ENCODE results near the gene GRIP2.

GRIP2 gene

GRCh38 chr3:14483286-14483685 is 56.9 kb downstream of the GRIP2 start:
- DNase-seq (ENCODE audit: low spot score), result no peak

GRCh38 chr3:14482271-14482721 is 57.8 kb downstream of the GRIP2 start:
- no peak for DNase-seq (ENCODE audit: low spot score)

DNA sequence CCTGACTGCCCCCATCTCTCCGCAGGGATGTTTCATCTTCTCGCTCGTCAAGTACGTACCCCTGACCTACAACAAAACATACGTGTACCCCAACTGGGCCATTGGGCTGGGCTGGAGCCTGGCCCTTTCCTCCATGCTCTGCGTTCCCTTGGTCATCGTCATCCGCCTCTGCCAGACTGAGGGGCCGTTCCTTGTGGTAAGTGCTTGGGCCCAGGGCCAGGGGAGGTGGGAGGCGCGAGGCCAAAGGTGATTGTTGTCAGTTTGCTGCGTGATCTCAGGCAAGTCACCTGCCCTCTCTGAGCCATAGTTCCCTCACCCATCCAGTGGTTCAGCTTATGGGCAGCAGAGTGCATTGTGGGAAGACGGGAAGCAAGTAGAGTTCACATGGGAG is 58.5 kb downstream of the GRIP2 start:
- no peak for DNase-seq (ENCODE audit: low spot score)

DNA sequence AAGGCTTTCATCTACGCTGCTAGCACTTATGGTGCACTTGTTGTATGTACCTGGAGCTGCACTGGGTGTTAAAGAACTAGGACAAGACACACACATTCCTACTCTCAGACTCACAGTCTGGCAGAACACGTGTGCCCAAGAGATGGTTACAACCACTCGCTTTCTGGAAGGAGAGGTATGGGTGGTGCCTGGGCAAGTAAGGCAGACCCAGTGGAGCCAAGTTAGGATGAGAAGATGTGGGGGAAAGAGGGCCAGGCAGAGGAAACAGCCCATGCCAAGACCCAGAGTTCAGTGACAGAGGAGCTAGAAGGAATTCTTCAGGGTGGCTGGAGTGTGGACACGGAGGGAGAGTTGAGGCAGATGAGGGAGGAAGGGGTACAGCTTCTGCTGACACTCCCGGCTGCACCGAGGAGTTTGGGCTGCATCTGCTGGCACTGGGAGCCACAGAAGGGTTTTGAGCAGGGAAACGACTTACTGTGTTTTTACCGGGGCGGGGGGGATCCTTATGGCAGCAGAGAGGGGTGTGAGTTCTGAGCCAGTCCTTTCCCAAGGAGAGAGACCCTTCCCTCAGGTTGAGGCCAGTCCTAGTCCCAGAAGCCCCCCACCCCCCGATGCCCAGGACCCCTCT is 59.0 kb downstream of the GRIP2 start:
- no peak for DNase-seq (ENCODE audit: low spot score)

DNA sequence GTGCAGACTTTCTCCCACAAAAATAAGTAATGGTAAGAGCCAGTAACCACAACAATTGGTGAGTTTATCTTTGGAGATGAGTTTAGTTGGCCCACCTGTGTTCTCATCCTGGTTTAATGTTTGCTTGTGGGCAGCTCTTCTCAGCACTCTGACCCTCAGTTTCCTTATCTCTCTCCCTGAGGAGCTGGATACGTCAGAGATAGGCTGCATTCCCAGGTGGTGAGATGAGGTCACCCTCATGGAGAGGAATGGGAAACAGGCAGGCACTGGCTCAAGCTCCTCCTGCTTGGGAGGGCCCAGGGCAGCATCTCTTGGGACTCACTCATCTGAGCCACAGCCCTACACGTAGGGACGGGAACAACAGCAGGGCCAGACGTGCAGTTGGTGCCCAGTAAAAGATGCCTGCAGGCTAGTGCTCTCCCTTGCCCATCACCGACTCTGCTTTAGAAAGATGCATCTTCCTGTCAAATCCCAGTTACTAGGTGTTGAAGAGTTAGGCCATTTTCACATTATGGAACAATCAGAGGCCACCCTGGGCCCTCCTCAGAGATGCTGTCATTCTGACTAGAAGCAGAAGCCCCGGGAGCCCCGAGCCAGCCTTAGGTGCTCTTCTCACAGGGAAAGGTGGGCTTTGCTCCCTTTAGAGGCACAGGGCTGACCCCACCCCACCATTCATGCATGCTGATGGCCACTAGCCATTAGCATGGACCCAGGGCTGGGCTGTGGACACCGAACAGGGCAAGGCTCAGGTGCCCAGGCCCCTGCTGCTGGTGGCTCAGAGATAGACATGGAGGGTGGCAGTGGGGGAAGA is 59.7 kb downstream of the GRIP2 start:
- DNase-seq (ENCODE audit: low spot score), result no peak

GRCh38 chr3:14479591-14479990 is 60.6 kb downstream of the GRIP2 start:
- DNase-seq (ENCODE audit: low spot score), result no peak

- no peak for DNase-seq (ENCODE audit: low spot score)
Measured at GRCh38 chr3:14478956-14479550, 61.1 kb downstream of the GRIP2 start.

- DNase-seq (ENCODE audit: low spot score), result no peak
Measured at GRCh38 chr3:14477311-14477935, 62.7 kb downstream of the GRIP2 start.

DNA sequence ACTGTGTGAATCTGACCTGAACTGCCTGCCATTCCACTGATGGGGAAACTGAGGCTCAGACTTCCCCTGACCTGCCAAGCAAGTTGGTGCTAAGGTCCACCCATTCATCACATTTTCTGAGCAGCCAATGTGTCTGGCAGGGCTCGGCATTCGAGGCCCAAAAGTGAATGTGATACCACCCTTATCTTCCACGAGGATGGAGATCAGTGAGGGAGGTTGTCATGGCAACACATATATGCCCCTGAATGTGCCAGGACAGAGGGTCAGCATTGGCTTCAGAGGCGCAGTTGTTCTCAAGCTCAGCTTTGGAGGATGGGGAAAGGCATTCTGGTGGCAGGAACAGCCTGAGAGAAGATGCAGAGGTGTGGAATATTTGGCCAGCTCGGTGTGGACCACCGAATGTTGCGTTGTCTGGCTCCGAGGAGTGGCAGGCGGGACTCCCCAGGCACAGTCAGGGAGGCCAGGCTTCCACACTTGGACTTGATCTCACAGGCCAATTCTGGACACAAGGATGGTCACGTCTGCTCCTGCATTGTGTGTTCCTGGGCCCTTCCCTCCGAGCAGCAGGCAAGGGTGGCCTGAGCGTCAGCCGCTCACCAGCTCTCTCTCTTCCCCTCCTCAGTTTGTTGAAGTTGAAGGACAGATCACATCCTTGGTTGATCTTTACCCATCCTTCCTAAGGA is 63.4 kb downstream of the GRIP2 start:
- no peak for DNase-seq (ENCODE audit: low spot score)

- DNase-seq (ENCODE audit: low spot score), result no peak
Measured at GRCh38 chr3:14475621-14476020, 64.5 kb downstream of the GRIP2 start.

DNA sequence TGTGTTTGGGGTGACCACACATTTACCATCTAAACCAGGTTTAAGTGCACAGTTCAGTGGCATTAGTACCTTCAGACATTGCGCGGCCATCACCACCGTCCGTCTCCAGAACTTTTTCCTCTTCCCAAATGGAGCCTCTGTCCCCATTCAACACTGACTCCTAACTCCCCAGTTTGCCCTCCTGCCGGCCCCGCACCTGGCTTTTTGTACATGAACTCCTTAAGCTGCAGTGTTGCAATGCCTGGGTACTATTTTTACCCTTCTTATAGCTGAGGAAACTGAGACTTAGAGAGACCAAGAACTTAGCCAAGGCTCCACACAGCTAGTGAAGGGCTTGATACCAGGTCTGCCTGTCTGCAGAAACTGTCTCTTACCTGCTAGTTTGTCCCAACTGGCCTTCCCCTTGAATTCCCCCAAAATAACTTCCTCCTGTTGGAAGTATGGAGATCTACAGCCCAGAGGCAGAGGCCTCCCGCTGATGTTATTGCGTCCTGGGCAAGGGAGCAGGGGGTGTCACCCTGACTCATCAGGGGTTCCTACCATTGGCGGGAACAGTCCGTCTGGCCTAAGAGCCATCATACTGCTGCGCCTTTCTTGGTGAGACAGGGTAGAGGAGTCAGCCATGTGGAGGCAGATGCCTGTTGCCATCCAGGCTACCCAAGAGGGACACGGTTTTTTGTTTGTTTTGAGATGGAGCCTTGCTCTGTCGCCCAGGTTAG is 65.6 kb downstream of the GRIP2 start:
- DNase-seq (ENCODE audit: low spot score), result no peak

DNA sequence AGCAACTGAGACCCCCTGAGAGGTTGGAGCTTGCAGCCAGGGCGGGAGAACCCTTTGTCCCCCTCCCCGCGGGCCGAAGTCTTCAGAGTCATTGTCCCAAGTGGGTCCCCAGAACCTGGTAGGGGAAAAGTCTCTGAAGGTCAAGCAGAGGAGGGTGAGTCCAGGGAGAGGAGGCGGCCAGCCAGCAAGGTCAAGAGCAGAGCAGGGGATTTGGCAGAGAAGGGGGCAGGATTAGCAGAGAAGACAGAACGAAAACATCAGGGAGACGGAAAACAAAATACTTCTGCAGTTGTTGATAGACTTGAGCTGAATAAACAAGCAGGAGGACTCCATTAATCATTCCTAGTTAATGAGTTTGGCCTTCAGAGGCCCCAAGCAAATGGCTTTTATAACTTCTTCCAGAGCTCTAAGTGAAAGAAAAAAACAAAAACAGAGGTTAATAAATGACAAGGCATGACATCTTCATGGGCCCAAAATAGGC is 66.7 kb downstream of the GRIP2 start:
- no peak for DNase-seq (ENCODE audit: low spot score)

DNA sequence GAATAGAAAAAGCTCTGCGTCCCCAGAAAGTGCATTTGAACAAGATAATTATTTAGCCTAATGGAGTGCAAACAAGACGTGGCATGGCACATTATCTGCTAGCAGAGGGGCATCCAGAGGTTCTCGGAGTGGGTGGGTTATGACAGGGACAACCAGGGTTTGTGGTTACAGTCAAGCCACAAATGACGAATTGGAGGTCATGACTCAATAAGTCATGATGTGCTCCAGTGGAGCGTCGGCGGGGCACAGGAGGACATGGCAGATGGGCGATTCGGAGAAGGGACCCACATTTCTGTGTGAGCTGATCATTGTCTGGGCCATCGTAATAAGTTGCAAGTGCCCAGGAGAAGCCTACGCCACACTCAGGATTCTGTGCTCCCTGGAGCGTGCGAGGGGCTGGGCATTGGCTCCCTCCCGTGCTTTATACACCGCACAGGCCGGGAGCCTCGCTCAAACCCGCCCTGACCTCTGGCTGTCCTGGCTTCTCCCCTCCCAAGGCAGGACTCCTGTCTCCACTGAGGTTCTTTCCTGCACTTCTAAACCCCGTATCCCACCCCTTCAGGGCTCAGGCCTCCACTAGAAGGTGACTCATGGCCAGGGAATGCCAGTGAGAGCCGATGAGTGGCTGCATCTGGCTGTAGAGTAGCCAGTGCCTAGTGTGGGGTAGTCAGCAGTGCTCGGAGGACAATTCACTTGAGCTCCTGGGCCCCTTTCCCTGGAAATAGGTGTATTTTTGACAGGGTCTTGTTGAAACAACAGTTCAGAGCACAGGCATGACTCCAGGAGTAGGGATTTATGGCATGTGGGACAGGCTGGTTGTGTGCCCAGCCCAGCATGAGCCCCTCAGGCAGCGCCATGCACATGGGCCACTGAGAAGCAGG is 67.4 kb downstream of the GRIP2 start:
- DNase-seq (ENCODE audit: low spot score), result no peak

- DNase-seq (ENCODE audit: low spot score), result no peak
Measured at GRCh38 chr3:14471690-14472089, 68.5 kb downstream of the GRIP2 start.

- DNase-seq (ENCODE audit: low spot score), result no peak
Measured at GRCh38 chr3:14471016-14471415, 69.1 kb downstream of the GRIP2 start.

- DNase-seq (ENCODE audit: low spot score), result no peak
Measured at GRCh38 chr3:14470461-14470860, 69.7 kb downstream of the GRIP2 start.

- DNase-seq (ENCODE audit: low spot score), result no peak
Measured at GRCh38 chr3:14468621-14468981, 71.5 kb downstream of the GRIP2 start.

- DNase-seq (ENCODE audit: low spot score), result peak; percentile 98
Measured at GRCh38 chr3:14467814-14468620, 72.1 kb downstream of the GRIP2 start.

DNA sequence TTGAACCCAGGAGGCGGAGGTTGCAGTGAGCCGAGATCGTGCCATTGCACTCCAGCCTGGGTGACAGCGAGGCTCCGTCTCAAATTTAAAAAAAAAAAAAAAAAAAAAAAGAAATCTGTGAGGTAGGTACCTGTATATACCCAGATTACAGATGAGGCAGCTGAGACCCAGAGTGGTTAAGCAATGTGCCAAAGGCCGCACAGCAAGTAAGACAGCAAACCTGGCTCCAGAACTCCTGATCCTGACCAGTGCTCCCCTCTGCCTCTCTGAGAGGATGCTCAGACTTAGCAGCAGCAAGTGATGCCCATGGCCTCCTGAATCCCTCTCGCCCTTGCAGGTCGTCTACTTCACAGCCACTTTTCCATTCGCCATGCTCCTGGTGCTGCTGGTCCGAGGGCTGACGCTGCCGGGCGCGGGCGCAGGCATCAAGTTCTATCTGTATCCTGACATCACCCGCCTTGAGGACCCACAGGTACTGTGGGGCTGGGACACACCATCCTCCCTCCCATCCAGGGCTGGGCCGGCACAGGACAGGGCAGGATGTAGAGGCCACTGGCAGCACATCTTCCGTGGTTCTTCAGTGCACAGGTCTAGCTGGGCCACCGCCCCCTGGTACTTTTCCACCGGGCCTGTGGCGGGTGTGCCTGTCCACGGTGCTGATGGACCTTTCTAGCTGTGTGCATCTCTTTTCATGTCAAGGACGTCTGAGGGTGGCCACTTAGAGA is 73.8 kb downstream of the GRIP2 start:
- DNase-seq (ENCODE audit: low spot score), result no peak
